Hepatocyte (in vitro differentiated cells): ENCODE data around the gene PDGFRA. TPM values are rescaled to one million over a fixed set of nuclear protein-coding genes. Genes with fewer than 3 reads are reported as not detected.

Experiments used
- DNase-seq: peaks from one replicate; pipeline ENCODE4 v3.0.0-alpha.2; 2016; ENCODE audit warnings: low spot score
- H2AFZ ChIP-seq: fragments of 200-600 bp; sonication (generic); 2 replicates; pipeline ENCODE4 v1.6.0; 2016; ENCODE audit warnings: antibody characterized with exemption, mild to moderate bottlenecking
- H3K27ac ChIP-seq: fragments of 200-600 bp; sonication (generic); 2 replicates; pipeline ENCODE4 v1.5.1; 2016; ENCODE audit warnings: mild to moderate bottlenecking
- H3K27me3 ChIP-seq: fragments of 200-600 bp; sonication (generic); 2 replicates; pipeline ENCODE4 v1.6.1; 2016
- H3K36me3 ChIP-seq: fragments of 200-600 bp; sonication (generic); replicated peaks from 2 replicates; pipeline ENCODE4 v1.5.1; 2016; ENCODE audit warnings: low read depth; ENCODE audit not compliant: insufficient read depth
- H3K4me1 ChIP-seq: fragments of 200-600 bp; sonication (generic); 2 replicates; pipeline ENCODE4 v1.5.1; 2016; ENCODE audit warnings: mild to moderate bottlenecking, moderate library complexity; ENCODE audit not compliant: insufficient read depth
- H3K4me2 ChIP-seq: fragments of 200-600 bp; sonication (generic); 2 replicates; pipeline ENCODE4 v1.6.0; 2016
- H3K4me3 ChIP-seq: fragments of 200-600 bp; sonication (generic); 2 replicates; pipeline ENCODE4 v1.5.1; 2016; ENCODE audit warnings: mild to moderate bottlenecking
- H3K79me2 ChIP-seq: fragments of 200-600 bp; sonication (generic); 2 replicates; pipeline ENCODE4 v1.6.0; 2017; ENCODE audit warnings: mild to moderate bottlenecking
- H3K9me2 ChIP-seq: fragments of 200-600 bp; sonication (generic); replicated peaks from 2 replicates; pipeline ENCODE4 v1.6.0; 2017; ENCODE audit warnings: mild to moderate bottlenecking; ENCODE audit not compliant: insufficient read depth
- H3K9me3 ChIP-seq: fragments of 200-600 bp; sonication (generic); 2 replicates; pipeline ENCODE4 v1.5.1; 2016; ENCODE audit warnings: low read depth, mild to moderate bottlenecking
- H4K20me1 ChIP-seq: fragments of 200-600 bp; sonication (generic); 2 replicates; pipeline ENCODE4 v1.6.0; 2016; ENCODE audit warnings: mild to moderate bottlenecking; ENCODE audit not compliant: insufficient read depth, poor library complexity, severe bottlenecking
- CTCF ChIP-seq: fragments of 200-600 bp; sonication (generic); IDR thresholded peaks from 2 replicates; pipeline ENCODE4 v1.5.1; 2016; ENCODE audit warnings: antibody characterized with exemption, mild to moderate bottlenecking; ENCODE audit not compliant: poor library complexity
- EZH2 ChIP-seq: fragments of 200-600 bp; sonication (generic); IDR thresholded peaks from 2 replicates; pipeline ENCODE4 v1.6.1; 2016; ENCODE audit warnings: antibody characterized with exemption, mild to moderate bottlenecking, borderline replicate concordance
- EZH2phosphoT487 ChIP-seq: fragments of 200-600 bp; sonication (generic); IDR thresholded peaks from one replicate; pipeline ENCODE4 v1.6.1; 2018; ENCODE audit warnings: antibody characterized with exemption, mild to moderate bottlenecking, low read depth, moderate library complexity; ENCODE audit not compliant: unreplicated experiment, severe bottlenecking
- WGBS: methylation state at CpG from one replicate; pipeline ENCODE4 v1.1.6; 2016; ENCODE audit warnings: low lambda C conversion rate; ENCODE audit errors: missing lambda C conversion rate; 5-methylcytosine and 5-hydroxymethylcytosine counted together
- polyA plus RNA-seq: library from polyadenylated mRNA; unstranded; fragments of >200 nt; fragmentation: Nextera tagmentation; extraction: Ambion mirVana; gene quantifications from 2 replicates; pipeline ENCODE4 v1.2.1, GENCODE V29; 2016
- total RNA-seq: library from RNA; depleted of rRNA; stranded (reverse); fragments of >200 nt; gene quantifications from 2 replicates; pipeline ENCODE4 v1.2.3, GENCODE V29; 2014

Gene PDGFRA
- total and polyA plus RNA-seq, 2 experiments from 2014 or later = 36.3 to 117 TPM

DNA sequence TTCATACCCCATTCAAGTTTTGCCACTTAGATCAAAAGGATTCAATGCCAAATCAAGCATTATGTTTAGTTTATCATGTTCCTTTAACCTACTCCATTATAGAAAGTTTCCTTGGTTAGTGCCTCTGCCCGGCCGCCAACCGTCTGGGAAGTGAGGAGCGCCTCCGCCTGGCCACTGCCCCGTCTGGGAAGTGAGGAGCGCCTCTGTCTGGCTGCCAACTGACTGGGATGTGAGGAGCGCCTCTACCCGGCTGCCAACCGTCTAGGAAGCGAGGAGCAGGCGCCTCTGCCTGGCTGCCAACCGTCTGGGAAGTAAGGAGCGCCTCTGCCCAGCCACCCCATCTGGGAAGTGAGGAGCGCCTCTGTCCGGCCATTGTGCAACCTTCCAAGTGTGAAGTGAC lies 36.3 kb upstream of the PDGFRA start:
- Histone ChIP-seq H2AFZ (no peak overlapping the region), H3K36me3 (no peaks in the 10 kb centered on the region), H3K27me3 (no peaks in the 10 kb centered on the region), H3K4me2 (no peak overlapping the region), H3K4me1 (peaks cover 2% of the 10 kb centered on the region), H3K27ac (no peak overlapping the region), H3K9me3 (no peaks in the 10 kb centered on the region), H3K4me3 (no peak overlapping the region), H3K79me2 (no peaks in the 10 kb centered on the region), H3K9me2 (no peaks in the 10 kb centered on the region), H4K20me1 (no peaks in the 10 kb centered on the region)
- DNase-seq = no peak
- 94% methylated on average over 16 of the region's 16 CpGs for WGBS
- TF ChIP-seq CTCF (no peak), EZH2phosphoT487 (no peak), EZH2 (no peak)

DNA sequence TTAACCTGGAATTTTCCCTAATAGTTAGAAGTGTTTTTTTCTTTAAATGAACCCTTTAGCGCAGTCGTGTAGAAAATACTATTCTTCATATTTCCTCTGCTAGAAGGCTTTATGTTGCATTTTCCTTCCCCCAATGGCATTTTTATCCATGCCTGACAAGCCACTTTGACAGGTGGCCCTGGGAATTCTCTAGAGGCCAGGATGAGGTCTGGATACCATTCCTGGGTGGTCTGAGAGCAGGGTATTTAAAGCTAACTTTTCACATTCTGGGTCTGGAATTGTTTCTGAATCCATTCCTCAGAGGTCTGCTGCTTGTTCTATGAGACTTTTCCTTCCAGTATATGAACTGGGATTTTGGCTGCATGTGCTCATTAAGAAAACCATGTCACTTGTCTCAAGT lies 31.2 kb upstream of the PDGFRA start:
- H3K27ac ChIP-seq = peak overlapping the region; percentile 82
- no peaks in the 10 kb centered on the region for H3K9me2 ChIP-seq
- TF ChIP-seq EZH2phosphoT487 (no peak), EZH2 (no peak), CTCF (no peak)
- no peaks in the 10 kb centered on the region for H3K79me2 ChIP-seq
- peak overlapping the region; percentile 5 for H2AFZ ChIP-seq
- no peaks in the 10 kb centered on the region for H3K27me3 ChIP-seq
- no peak overlapping the region for H3K4me3 ChIP-seq
- no peaks in the 10 kb centered on the region for H3K36me3 ChIP-seq
- peaks cover 8% of the 10 kb centered on the region for H3K4me1 ChIP-seq
- WGBS = 73% methylated on average over 2 of the region's 2 CpGs
- no peaks in the 10 kb centered on the region for H4K20me1 ChIP-seq
- H3K9me3 ChIP-seq = no peaks in the 10 kb centered on the region
- peak overlapping the region; percentile 47 for H3K4me2 ChIP-seq
- no peak for DNase-seq

GRCh38 chr4:54199919-54200318 lies 29.2 kb upstream of the PDGFRA start:
- no peak for DNase-seq
- TF ChIP-seq CTCF (no peak), EZH2 (no peak), EZH2phosphoT487 (no peak)
- Histone ChIP-seq H3K36me3 (no peaks in the 10 kb centered on the region), H2AFZ (no peak overlapping the region), H3K9me3 (no peaks in the 10 kb centered on the region), H3K79me2 (no peaks in the 10 kb centered on the region), H3K4me1 (peaks cover 8% of the 10 kb centered on the region), H3K27me3 (no peaks in the 10 kb centered on the region), H3K9me2 (no peaks in the 10 kb centered on the region), H3K27ac (no peak overlapping the region), H3K4me3 (no peak overlapping the region), H4K20me1 (no peaks in the 10 kb centered on the region), H3K4me2 (no peak overlapping the region)
- 91% methylated on average over 5 of the region's 5 CpGs for WGBS

GRCh38 chr4:54209617-54210016 lies 19.5 kb upstream of the PDGFRA start:
- H3K36me3 ChIP-seq = no peaks in the 10 kb centered on the region
- no peaks in the 10 kb centered on the region for H3K4me1 ChIP-seq
- no peak for DNase-seq
- H3K9me3 ChIP-seq = no peaks in the 10 kb centered on the region
- no peak overlapping the region for H3K4me2 ChIP-seq
- no peak overlapping the region for H3K27ac ChIP-seq
- no peaks in the 10 kb centered on the region for H3K79me2 ChIP-seq
- H3K4me3 ChIP-seq = no peak overlapping the region
- no peaks in the 10 kb centered on the region for H3K27me3 ChIP-seq
- TF ChIP-seq EZH2phosphoT487 (no peak), CTCF (no peak), EZH2 (no peak)
- H2AFZ ChIP-seq = no peak overlapping the region
- 96% methylated on average over 2 of the region's 2 CpGs for WGBS
- H3K9me2 ChIP-seq = no peaks in the 10 kb centered on the region
- H4K20me1 ChIP-seq = no peaks in the 10 kb centered on the region
